Fibroblast of skin of right quadriceps (primary cell): ENCODE data around the gene GET4.
"Not testable (repeated sequence)": the region's sequence is repeated elsewhere in the genome, so short reads cannot be mapped to it uniquely, and the experiment has no call there.

Source experiments
- DNase-seq: peaks from one replicate; pipeline ENCODE4 v3.0.0-alpha.2; 2013

Gene GET4

DNA sequence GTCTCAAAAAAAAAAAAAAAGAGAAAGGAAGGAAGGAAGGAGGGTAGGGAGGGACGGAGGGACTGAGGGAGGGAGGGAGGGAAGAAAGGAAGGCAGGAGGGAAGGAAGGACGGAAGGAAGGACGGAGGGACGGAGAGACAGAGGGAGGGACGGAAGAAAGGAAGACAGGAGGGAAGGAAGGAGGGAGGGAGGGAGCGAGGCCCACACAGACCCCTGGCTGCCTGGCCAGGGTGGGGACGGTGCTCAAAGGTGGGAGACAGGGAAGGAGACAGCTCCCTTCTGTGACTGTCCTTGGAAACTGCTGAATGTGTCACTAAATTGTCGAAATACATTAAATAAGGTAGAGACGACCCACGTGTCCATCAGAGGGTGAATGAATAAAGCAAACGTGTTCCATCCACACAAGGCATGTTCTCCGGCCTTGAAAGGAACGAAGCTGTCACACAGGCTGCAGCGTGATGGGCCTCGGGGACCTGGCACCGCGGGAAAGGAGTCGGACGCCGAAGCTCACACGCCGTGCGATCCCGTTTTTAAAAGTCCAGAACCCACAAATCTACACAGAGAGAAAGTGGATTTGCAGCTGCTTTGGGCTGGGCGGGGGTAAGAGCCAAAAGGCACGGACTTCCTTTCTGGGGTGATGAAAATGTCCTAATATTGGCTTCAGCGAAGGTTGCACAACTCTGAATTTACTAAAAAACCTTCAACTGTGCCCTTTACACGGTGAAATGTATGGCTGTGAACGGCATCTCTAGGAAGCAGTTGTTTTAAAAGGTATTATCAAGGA lies 54.8 kb downstream of the GET4 start:
- DNase-seq = no peak

DNA sequence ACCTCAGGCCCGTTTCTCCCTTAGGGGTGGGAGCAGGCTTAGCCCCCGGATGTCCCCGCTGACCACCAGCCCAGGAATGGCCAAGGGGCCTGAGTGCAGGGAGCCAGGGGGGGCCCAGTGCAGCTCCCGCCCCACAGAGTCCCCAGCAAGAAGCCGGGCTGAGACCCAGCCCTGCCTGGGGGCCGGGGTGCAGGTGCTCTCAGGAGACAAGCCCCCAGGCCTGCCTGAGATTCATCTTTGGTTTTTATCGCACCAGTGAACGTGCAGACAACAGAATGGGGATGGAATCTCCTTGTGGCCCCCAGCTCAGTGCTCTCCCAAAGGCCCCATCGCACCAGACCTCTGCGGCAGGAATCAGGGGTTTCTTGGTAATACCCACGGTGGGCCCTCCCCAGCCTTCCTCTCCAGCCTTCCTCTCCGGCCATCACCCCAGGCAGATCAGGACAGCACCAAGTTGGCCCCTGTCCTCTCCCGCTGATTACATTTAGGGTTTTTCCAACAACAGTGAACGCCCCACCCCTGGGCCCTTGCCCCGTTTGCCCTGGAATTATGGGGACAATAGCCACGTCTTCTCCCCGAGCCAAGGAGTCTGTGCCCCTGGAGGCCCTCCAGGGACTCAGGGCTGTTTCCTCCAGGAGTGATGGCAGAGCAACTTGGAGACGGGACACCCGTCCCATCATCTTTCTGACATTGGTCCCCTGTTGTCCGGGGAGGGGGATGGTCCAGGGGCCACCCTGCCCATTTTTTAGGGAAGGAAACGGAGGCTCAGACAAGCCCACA lies 55.7 kb downstream of the GET4 start:
- no peak for DNase-seq

DNA sequence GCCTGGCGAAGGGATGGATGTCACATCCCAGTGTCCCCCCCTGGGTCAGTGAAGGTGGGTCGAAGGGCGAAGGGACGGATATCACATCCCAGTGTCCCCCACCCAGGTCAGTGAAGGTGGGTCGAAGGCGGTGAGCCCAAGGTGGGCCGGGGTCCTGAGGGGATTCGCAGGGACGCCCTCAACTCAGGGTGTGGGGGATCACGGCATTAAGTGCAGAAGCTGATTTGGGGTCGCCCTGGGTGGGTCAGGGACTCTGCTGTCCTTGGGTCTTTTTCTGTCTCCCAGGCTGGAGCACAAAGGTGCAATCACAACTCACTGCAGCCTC lies 56.3 kb downstream of the GET4 start:
- no peak for DNase-seq

DNA sequence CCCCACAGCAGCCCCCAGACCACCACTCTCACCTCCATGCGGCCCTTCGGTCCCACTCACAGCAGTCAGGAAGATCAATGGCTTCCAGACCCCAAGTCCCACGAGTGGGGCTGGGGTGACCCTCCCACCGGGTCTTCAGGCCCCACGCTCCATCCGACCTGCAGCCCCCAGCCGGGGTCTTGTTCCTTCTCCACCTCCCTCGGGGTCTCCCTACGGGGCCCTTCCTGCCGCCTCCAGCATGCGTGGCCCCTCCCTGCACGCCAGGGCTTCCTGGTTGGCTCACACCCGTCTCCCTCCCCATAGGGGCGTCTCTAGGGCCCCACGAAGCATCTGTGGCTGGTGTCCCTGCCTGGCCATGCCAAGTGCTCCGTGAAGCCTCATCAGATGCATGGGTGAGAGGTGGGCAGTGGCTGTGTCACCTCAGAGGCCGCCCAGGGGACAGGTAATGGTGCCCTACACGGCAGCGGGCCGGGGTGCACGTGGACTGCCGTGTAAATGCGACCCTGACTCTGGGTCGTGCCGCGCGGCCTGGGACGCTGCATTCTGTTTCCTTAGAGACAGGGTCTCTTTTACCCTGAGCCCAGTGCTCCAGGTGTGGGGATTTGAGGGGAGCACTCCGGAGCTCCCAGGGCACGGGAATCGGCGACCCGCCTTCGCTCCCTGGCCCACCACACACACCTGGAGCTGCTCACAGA lies 58.3 kb downstream of the GET4 start:
- no peak for DNase-seq

DNA sequence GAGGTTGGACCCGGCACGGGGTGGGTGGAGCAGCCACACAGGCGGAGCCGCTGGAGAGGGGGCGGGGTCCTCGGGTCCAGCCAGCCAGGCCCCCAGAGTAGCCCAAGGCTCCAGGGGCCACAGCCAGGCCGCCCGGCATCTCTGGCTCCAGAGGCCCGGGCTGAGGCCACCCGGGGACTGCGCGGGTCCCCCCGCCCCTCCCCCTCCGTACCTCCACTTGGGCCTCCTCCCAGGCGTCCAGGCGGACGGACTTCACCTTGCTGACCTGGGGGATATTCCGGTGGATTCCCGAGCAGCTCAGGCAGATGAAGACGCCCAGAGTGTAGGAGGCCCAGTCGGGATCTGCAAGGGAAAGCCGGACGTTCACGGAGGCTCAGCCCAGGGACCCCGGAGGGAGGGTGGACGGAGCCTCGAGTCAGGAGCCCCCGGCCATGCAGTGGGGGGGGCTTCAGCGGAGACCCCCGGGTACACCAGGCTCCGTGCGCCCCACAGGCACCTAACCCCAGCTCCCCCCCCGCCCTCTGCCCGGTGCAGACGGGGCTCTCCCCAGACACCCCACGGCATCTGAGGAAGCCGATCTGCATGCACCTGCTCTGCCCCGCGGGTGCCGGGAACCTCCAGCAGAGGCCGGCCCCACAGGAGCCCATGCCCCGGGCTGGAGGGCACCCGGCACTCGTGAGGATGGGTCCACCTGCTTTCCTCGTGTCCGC lies 59.0 kb downstream of the GET4 start:
- no peak for DNase-seq

DNA sequence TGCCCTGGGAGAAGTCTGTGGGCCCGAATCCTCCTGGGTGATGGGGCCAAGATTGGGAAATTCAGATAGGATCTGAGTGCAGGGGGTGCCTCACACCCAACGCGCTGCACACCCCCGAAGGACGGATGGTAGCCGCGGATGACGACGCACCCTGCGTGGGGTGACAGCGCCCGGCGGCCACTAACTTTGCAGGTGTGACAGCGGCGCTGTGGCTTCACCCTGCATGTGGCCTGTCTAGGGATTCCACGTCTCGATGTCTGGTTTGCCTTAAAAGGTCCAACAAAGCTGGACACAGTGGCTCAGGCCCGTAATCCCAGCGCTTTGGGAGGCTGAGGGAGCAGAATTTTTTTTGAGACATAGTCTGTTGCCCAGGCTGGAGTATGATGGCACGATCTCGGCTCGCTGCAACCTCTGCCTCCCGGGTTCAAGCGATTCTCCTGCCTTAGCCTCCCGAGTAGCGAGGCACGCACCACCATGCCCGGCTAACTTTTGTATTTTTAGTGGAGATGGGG lies 59.6 kb downstream of the GET4 start:
- no peak for DNase-seq

DNA sequence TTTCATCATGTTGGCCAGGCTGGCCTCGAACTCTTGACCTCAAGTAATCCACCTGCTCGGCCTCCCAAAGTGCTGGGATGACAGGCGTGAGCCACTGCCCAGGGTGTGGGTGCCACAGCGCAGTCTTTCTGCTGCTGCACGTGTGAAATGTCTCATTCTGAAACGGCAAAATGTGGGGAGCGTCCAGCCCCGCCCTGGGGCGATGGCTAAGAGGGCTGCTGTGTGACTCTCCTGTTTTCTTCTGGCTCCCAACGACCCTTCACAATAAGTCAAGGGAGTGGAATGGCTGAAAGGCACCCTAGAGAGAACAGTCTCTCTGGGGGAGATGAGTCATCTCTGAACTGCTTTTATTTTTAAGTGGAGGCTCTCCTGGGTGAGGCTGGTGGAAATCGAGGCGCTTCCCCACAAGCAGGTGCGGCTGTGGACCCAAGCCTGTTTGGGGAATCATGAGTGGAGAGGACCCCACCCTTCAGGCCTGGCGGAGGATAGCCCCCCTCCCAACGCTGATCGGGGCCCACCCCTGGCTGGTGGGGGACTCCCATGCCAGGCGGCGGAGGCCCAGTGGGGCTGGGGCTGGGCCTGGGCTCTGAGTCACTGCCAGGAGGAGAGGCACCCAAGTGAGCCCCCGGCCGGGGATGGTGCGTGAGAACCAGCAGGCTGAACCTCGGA lies 60.2 kb downstream of the GET4 start:
- DNase-seq = peak; percentile 11

DNA sequence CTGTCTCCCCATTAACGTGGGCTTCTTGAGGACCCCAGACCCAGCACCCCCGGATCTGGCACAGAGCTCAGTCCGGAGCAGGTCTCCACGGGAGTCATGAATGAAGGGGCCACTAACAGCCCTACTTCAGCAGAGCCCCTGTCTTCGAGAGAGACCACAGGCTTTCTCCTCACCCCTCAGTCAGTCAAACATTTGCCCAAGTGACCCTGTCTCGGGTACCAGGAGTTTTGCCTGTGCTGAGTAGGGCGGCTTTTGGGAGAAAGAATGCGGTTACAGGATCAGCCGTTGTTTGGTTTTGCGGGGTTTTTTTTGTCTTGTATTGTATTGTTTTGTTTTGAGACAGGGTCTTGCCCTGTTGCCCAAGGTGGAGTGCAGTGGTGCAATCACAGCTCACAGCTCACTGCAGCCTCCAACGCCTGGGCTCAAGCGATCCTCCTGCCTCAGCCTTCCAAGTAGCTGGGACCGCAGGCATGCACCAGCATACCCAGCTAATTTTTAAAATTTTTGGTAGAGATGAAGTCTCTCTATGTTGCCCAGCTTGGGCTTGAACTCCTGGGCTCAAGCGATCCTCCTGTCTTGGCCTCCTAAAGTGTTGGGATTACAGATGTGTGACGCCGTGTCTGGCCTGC lies 61.6 kb downstream of the GET4 start:
- no peak for DNase-seq

DNA sequence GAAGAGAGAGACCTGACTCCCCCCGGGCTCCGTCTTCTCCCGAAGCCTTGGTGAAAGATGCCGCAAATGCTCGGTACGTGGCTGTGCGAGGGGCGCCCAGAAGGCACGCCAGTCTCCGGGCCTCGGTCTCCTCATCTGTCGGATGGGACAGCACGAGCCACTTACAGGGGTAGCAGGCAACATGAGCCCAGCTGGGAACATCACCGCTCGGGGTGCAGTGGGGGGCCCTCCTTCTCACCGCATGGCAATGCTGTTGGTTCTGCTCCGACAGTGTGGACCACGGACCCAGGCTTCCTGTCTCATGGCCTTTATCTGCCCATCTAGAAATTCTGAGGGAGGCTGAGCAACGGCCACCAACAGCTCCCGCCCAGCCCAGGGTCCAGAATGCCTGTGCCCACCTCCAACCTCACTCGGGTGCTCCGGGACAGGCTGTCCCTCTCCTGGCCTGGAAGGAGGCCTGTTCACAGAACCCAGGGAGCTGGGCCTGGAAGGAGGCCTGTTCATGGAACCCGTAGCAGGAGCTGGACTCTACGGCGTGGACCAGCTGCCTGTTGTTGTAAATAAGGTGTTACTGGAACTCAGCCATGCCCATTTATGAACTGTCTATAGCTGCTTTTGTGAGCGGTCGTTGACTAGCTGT lies 62.3 kb downstream of the GET4 start:
- DNase-seq = no peak

DNA sequence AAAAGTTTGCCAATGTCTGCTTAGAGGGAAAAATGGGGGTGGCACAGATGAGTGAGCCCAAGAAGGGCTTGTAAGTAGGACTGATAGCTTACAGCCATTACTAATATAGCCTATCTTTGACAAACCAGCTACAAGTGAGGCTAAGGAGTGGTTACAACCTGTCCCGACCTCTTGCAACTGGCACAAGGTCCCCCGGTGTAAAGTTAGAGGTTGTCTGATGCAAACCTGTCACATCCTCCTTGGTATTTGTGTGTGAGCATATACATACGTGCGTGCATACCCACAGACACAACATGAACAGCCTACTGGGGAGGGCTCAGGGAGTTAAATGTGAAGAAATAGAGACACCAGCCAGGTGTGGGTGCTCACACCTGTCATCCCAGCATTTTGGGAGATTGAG lies 63.5 kb downstream of the GET4 start:
- DNase-seq = no peak

DNA sequence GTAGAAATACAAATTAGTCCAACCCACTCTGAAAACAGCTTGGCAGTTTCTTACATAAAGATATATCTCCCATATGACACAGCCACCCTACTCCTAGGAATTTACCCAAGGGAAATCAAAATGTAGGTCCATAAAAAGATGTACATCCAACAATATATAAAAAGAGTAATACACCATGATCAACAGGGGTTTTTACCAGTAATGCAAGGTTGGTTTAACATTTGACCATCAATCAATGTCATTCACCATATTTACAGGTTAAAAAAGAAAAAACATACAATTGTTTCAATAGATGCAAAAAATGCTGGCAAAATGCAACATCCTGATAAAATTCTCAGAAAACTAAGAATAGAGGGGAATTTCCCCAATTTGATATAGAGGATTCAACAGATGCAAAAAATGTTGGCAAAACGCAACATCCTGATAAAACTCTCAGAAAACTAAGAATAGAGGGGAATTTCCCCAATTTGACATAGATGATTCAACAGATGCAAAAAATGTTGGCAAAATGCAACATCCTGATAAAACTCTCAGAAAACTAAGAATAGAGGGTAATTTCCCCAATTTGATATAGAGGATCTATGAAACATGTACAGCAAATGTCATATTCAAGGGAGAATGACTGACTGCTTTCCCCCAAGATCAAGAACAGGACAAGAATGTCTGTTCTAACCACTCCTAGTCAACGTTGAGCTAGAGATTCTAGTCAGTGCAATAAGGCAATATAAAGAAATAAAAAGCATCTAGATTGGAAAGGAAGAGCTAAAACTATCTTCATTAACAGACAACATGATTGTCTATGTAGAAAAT lies 64.5 kb downstream of the GET4 start:
- no peak for DNase-seq

DNA sequence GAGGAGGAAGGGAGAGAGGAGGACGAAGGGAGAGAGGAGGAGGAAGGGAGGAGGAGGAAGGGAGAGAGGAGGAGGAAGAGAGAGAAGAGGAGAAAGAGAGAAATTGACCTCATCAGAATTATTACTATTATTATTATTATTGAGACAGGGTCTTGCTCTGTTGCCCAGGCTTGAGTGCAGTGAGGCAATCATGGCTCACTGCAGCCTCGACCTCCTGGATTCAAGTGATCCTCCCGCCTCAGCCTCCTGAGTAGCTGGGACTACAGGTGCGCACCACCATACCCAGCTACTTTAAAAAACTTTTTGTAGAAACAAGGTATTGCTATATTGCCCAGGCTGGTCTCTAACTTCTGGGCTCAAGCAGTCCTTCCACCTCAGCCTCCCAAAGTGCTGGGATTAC lies 67.4 kb downstream of the GET4 start:
- DNase-seq = not testable (repeated sequence)

DNA sequence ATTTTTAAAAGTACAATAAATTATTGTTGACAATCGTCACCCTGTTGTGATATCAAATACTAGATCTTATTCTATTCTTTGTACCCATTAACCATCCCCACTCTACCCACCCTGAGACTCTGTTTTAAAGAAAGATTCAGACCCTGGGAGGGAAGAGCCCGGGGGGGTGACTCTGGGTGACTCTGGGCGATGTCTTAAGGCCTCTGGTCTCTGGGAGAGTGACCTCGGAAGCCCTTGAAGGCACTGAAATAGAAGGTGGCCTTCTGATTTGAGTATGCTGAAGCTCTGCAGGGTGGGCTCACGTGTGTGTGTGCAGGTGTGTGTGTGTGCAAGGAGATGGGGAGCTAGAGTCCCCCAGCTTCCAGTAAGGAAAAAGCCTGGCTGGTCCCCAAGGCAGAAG lies 68.4 kb downstream of the GET4 start:
- DNase-seq = no peak

DNA sequence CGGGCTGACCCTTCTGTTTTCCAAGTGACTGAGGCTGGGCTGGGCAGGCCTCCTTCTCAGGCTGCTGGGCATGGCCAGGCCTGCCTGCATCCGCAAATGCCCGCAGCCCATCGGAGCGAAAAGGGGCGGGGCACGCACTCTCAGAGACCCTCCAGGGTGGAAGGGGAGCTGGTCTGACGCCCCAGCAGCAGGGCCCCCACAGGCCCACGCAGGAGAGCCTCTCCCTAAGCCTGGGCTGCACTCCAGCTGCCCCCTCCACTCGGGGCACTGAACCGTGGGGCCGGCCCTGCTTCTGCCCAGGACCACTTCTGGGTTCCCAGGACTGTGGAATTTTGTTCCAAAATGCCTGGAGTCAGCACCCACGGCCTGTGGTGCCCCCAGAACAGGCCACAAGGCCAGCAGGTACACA lies 68.8 kb downstream of the GET4 start:
- DNase-seq = no peak

DNA sequence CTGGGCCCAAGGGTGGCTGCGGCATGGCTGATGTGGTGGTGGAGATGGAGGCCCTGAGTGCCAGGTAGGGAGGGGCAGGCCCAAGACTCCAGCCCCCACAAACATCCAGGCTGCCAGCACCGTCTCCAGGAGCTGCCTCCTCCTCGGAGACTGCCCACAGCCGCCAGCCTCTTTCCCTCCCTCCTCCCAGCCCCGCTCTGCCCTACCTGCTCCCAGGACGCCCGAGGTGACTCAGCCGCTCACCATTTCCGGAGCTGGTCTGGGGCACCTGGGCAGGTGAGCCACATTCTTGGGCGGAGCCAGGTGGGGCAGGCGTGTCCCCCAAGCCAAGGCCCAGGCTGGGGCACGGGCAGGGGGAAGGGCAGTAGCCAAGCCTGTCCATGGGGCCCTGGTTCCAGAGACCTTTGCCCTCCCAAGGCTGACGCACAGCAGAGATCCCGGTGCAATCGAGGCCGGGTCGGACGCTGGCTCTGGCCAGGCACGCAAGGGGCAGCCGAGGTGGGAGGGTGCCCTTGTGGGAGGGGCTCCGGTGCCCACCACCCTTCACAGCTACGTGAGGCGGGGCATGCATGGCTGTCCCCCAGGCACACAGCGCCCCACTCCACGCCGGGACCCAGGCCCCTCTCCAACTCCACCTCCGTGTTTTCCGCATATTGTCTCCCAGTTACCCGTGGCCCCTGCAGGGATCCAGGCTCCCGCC lies 69.4 kb downstream of the GET4 start:
- no peak for DNase-seq
